ENCODE data around the gene CDK6. TPM values are rescaled to one million over a fixed set of nuclear protein-coding genes. Genes with fewer than 3 reads are reported as not detected.

The CDK6 gene
- total RNA-seq, 6 experiments from 2014 or later: 6.9 to 23.7 (median 17.0) TPM

- Histone ChIP-seq H3K4me3 (no peak overlapping the region), H3K27ac (peak overlapping the region in 1 of 3 donors; percentile 54), H3K36me3 (no peaks in the 10 kb centered on the region), H3K9me3 (no peaks in the 10 kb centered on the region), H3K4me1 (peaks cover 0 to 5% (median 0%) of the 10 kb centered on the region in 4 donors), H3K27me3 (no peaks in the 10 kb centered on the region)
- DNase-seq (no peak), ATAC-seq (no peak)
- intact Hi-C loops (cut with DNase I): no loop called here
- WGBS (ENCODE audit: insufficient coverage, low coverage, low lambda C conversion rate, missing lambda C conversion rate): 92% methylated on average over 4 of the region's 4 CpGs
- TF ChIP-seq CTCF (IDR thresholded peaks at IDR 0.05) (no peak), POLR2A (IDR thresholded peaks at IDR 0.05) (no peak)
Observed at GRCh38 chr7:92716825-92717580, 119.4 kb downstream of the CDK6 start.

- WGBS (ENCODE audit: insufficient coverage, low coverage, low lambda C conversion rate, missing lambda C conversion rate): 98% methylated on average over 2 of the region's 2 CpGs
- no peaks in the 10 kb centered on the region for H3K9me3 ChIP-seq
- H3K4me1 ChIP-seq: peaks cover 0 to 5% (median 0%) of the 10 kb centered on the region in 4 donors
- intact Hi-C loops (cut with DNase I): no loop called here
- H3K27me3 ChIP-seq: no peaks in the 10 kb centered on the region
- H3K27ac ChIP-seq: no peak overlapping the region
- H3K4me3 ChIP-seq: no peak overlapping the region
- ATAC-seq (no peak), DNase-seq (no peak)
- TF ChIP-seq POLR2A (IDR thresholded peaks at IDR 0.05): no peak
- no peak for TF ChIP-seq CTCF (IDR thresholded peaks at IDR 0.05)
- H3K36me3 ChIP-seq: no peaks in the 10 kb centered on the region
Observed at GRCh38 chr7:92715963-92716362, 120.4 kb downstream of the CDK6 start.

- H3K27me3 ChIP-seq: no peaks in the 10 kb centered on the region
- no peak for DNase-seq
- TF ChIP-seq POLR2A (IDR thresholded peaks at IDR 0.05): no peak
- no peak for TF ChIP-seq CTCF (IDR thresholded peaks at IDR 0.05)
- peaks cover 0 to 5% (median 0%) of the 10 kb centered on the region in 4 donors for H3K4me1 ChIP-seq
- WGBS (ENCODE audit: insufficient coverage, low coverage, low lambda C conversion rate, missing lambda C conversion rate): 61% methylated on average over 3 of the region's 3 CpGs
- H3K9me3 ChIP-seq: no peaks in the 10 kb centered on the region
- no peak overlapping the region for H3K27ac ChIP-seq
- no peak overlapping the region for H3K4me3 ChIP-seq
- H3K36me3 ChIP-seq: no peaks in the 10 kb centered on the region
- ATAC-seq: peak in 2 of 4 donors; percentile 15 to 28
- intact Hi-C loops (cut with DNase I): no loop called here
Observed at GRCh38 chr7:92714767-92715166, 121.6 kb downstream of the CDK6 start.

GRCh38 chr7:92714280-92714679, 122.1 kb downstream of the CDK6 start:
- Histone ChIP-seq H3K4me1 (peaks cover 0 to 5% (median 0%) of the 10 kb centered on the region in 4 donors), H3K4me3 (no peak overlapping the region), H3K27me3 (no peaks in the 10 kb centered on the region), H3K9me3 (no peaks in the 10 kb centered on the region), H3K36me3 (no peaks in the 10 kb centered on the region), H3K27ac (no peak overlapping the region)
- DNase-seq: no peak
- intact Hi-C loops (cut with DNase I): no loop called here
- ATAC-seq: no peak
- 80% methylated on average over 2 of the region's 3 CpGs for WGBS (ENCODE audit: insufficient coverage, low coverage, low lambda C conversion rate, missing lambda C conversion rate)
- TF ChIP-seq POLR2A (IDR thresholded peaks at IDR 0.05) (no peak), CTCF (IDR thresholded peaks at IDR 0.05) (no peak)

All from right lobe of liver (tissue), 6 donors.